ENCODE data around the gene ENKUR. TPM values are rescaled to one million over a fixed set of nuclear protein-coding genes. Genes with fewer than 3 reads are reported as not detected.

ENKUR gene
- total and polyA plus RNA-seq, 2 experiments from 2014 or later, result 0.44 TPM; not detected in 1

- Histone ChIP-seq H2AFZ (peak within 1 kb of the TSS; percentile 75), H3K4me1 (ENCODE audit: insufficient read depth) (peaks cover 30% of the 10 kb centered on the region), H3F3A (replicated peaks; ENCODE audit: low read depth) (peaks cover 19% of the 10 kb centered on the region; the same call in 1 of the 2 replicates), H3K79me2 (replicated peaks; ENCODE audit: insufficient read depth) (no peaks in the 10 kb centered on the region), H4K20me1 (replicated peaks; ENCODE audit: insufficient read depth) (no peaks in the 10 kb centered on the region), H3K4me3 (peak within 1 kb of the TSS; percentile 78), H3K27ac (ENCODE audit: low read depth) (peak within 1 kb of the TSS; percentile 99), H3K4me2 (peak within 1 kb of the TSS; percentile 93), H3K27me3 (ENCODE audit: insufficient read depth) (no peaks in the 10 kb centered on the region), H3K9me2 (ENCODE audit: insufficient read depth) (no peaks in the 10 kb centered on the region), H3K36me3 (ENCODE audit: insufficient read depth) (no peaks in the 10 kb centered on the region)
- peak; percentile 60 for TF ChIP-seq POLR2AphosphoS5 (IDR thresholded peaks at IDR 0.05; ENCODE audit: low read depth)
- no peak for TF ChIP-seq ZNF114 (CRISPR knock-in tag; IDR thresholded peaks at IDR 0.05)
- H3K27ac Mint-ChIP-seq, result peak within 1 kb of the TSS; percentile 93
- H3K36me3 Mint-ChIP-seq (ENCODE audit: low read depth), result no peaks in the 10 kb centered on the region
- peaks cover 25% of the 10 kb centered on the region for H3K4me1 Mint-ChIP-seq
- H3K9me3 Mint-ChIP-seq, result no peaks in the 10 kb centered on the region; the same call in 1 of the 3 replicates
- DNase-seq (ENCODE audit: low spot score) (peak; percentile 74), ATAC-seq (peak; percentile 34)
- H3K4me3 Mint-ChIP-seq, result peak within 1 kb of the TSS; percentile 84
- H3K27me3 Mint-ChIP-seq (ENCODE audit: insufficient read depth, low read depth, poor library complexity), result peaks cover 16% of the 10 kb centered on the region
These were observed 63.7 kb downstream of the ENKUR start, which contains the start of gene PRTFDC1 for GRCh38 chr10:24952143-24952706. PRTFDC1 (minus strand) TSS chr10:24952606; CDS start chr10:24952575, 31 bp downstream.

- H3K9me2 ChIP-seq (ENCODE audit: insufficient read depth), result no peaks in the 10 kb centered on the region
- Mint-ChIP-seq H3K4me1 (peaks cover 25% of the 10 kb centered on the region), H3K27me3 (ENCODE audit: insufficient read depth, low read depth, poor library complexity) (peaks cover 16% of the 10 kb centered on the region), H3K4me3 (peak overlapping the region; percentile 76), H3K36me3 (ENCODE audit: low read depth) (no peaks in the 10 kb centered on the region), H3K9me3 (no peaks in the 10 kb centered on the region; the same call in 1 of the 3 replicates), H3K27ac (peak overlapping the region; percentile 69)
- H3K4me2 ChIP-seq, result peak overlapping the region; percentile 93
- peak; percentile 80 for ATAC-seq
- no peaks in the 10 kb centered on the region for H3K36me3 ChIP-seq (ENCODE audit: insufficient read depth)
- DNase-seq (ENCODE audit: low spot score), result peak; percentile 86
- peaks cover 19% of the 10 kb centered on the region; the same call in 1 of the 2 replicates for H3F3A ChIP-seq (replicated peaks; ENCODE audit: low read depth)
- no peaks in the 10 kb centered on the region for H3K27me3 ChIP-seq (ENCODE audit: insufficient read depth)
- H4K20me1 ChIP-seq (replicated peaks; ENCODE audit: insufficient read depth), result no peaks in the 10 kb centered on the region
- peak overlapping the region; percentile 75; the same call in 1 of the 2 replicates for H2AFZ ChIP-seq
- H3K79me2 ChIP-seq (replicated peaks; ENCODE audit: insufficient read depth), result no peaks in the 10 kb centered on the region
- peaks cover 30% of the 10 kb centered on the region for H3K4me1 ChIP-seq (ENCODE audit: insufficient read depth)
- TF ChIP-seq REST (IDR thresholded peaks at IDR 0.05; ENCODE audit: unreplicated experiment), result no peak
- TF ChIP-seq NANOG (IDR thresholded peaks at IDR 0.05; ENCODE audit: borderline replicate concordance), result 0 out of 2 replicates have a peak, but pooled peaks have one; percentile 14
- TF ChIP-seq STAT1 (IDR thresholded peaks at IDR 0.05; ENCODE audit: unreplicated experiment), result no peak
- TF ChIP-seq, protein P1, sequence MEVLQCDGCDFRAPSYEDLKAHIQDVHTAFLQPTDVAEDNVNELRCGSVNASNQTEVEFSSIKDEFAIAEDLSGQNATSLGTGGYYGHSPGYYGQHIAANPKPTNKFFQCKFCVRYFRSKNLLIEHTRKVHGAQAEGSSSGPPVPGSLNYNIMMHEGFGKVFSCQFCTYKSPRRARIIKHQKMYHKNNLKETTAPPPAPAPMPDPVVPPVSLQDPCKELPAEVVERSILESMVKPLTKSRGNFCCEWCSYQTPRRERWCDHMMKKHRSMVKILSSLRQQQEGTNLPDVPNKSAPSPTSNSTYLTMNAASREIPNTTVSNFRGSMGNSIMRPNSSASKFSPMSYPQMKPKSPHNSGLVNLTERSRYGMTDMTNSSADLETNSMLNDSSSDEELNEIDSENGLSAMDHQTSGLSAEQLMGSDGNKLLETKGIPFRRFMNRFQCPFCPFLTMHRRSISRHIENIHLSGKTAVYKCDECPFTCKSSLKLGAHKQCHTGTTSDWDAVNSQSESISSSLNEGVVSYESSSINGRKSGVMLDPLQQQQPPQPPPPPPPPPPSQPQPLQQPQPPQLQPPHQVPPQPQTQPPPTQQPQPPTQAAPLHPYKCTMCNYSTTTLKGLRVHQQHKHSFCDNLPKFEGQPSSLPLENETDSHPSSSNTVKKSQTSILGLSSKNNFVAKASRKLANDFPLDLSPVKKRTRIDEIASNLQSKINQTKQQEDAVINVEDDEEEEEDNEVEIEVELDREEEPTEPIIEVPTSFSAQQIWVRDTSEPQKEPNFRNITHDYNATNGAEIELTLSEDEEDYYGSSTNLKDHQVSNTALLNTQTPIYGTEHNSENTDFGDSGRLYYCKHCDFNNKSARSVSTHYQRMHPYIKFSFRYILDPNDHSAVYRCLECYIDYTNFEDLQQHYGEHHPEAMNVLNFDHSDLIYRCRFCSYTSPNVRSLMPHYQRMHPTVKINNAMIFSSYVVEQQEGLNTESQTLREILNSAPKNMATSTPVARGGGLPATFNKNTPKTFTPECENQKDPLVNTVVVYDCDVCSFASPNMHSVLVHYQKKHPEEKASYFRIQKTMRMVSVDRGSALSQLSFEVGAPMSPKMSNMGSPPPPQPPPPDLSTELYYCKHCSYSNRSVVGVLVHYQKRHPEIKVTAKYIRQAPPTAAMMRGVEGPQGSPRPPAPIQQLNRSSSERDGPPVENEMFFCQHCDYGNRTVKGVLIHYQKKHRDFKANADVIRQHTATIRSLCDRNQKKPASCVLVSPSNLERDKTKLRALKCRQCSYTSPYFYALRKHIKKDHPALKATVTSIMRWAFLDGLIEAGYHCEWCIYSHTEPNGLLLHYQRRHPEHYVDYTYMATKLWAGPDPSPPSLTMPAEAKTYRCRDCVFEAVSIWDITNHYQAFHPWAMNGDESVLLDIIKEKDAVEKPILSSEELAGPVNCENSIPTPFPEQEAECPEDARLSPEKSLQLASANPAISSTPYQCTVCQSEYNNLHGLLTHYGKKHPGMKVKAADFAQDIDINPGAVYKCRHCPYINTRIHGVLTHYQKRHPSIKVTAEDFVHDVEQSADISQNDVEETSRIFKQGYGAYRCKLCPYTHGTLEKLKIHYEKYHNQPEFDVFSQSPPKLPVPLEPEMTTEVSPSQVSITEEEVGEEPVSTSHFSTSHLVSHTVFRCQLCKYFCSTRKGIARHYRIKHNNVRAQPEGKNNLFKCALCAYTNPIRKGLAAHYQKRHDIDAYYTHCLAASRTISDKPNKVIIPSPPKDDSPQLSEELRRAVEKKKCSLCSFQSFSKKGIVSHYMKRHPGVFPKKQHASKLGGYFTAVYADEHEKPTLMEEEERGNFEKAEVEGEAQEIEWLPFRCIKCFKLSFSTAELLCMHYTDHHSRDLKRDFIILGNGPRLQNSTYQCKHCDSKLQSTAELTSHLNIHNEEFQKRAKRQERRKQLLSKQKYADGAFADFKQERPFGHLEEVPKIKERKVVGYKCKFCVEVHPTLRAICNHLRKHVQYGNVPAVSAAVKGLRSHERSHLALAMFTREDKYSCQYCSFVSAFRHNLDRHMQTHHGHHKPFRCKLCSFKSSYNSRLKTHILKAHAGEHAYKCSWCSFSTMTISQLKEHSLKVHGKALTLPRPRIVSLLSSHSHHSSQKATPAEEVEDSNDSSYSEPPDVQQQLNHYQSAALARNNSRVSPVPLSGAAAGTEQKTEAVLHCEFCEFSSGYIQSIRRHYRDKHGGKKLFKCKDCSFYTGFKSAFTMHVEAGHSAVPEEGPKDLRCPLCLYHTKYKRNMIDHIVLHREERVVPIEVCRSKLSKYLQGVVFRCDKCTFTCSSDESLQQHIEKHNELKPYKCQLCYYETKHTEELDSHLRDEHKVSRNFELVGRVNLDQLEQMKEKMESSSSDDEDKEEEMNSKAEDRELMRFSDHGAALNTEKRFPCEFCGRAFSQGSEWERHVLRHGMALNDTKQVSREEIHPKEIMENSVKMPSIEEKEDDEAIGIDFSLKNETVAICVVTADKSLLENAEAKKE (CRISPR knock-in tag; IDR thresholded peaks at IDR 0.05), result 0 out of 2 replicates have a peak, but pooled peaks have one; percentile 5
- no peak for TF ChIP-seq EZH2 (IDR thresholded peaks at IDR 0.05; ENCODE audit: low read depth, unreplicated experiment)
- TF ChIP-seq CREB1 (CRISPR knock-in tag; IDR thresholded peaks at IDR 0.05; ENCODE audit: low read depth), result no peak
- TF ChIP-seq POLR2AphosphoS5 (IDR thresholded peaks at IDR 0.05; ENCODE audit: low read depth), result peak; percentile 59
- peak overlapping the region; percentile 78 for H3K4me3 ChIP-seq
- peak overlapping the region; percentile 99 for H3K27ac ChIP-seq (ENCODE audit: low read depth)
These were observed 64.5 kb downstream of the ENKUR start for GRCh38 chr10:24951201-24952142.

Data from GM23338 (cell line).